ENCODE data around the gene KCNMA1. TPM values are rescaled to one million over a fixed set of nuclear protein-coding genes. Genes with fewer than 3 reads are reported as not detected.

KCNMA1 gene
- total RNA-seq, 1 donor, result 106 TPM

DNA sequence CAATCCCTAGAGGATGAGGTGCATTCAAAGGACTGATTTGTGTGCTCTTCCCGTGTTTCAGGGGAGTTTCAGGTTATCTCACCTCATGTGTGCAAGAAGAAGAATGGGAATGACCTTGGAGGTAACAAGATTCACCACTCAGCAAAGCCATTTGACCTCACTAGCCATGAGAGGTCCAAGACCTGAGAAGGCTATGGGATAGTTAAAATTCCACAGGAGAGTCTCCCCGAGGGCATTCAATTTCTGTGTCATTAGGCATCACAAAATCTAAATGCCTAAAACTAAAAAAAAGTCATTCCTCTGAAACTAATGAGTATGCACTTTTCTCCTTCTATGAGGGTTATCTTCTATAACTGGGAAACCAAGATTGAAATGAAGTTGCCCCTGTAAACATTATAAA is 433.4 kb downstream of the KCNMA1 start:
- TF ChIP-seq, protein P1, sequence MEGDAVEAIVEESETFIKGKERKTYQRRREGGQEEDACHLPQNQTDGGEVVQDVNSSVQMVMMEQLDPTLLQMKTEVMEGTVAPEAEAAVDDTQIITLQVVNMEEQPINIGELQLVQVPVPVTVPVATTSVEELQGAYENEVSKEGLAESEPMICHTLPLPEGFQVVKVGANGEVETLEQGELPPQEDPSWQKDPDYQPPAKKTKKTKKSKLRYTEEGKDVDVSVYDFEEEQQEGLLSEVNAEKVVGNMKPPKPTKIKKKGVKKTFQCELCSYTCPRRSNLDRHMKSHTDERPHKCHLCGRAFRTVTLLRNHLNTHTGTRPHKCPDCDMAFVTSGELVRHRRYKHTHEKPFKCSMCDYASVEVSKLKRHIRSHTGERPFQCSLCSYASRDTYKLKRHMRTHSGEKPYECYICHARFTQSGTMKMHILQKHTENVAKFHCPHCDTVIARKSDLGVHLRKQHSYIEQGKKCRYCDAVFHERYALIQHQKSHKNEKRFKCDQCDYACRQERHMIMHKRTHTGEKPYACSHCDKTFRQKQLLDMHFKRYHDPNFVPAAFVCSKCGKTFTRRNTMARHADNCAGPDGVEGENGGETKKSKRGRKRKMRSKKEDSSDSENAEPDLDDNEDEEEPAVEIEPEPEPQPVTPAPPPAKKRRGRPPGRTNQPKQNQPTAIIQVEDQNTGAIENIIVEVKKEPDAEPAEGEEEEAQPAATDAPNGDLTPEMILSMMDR (IDR thresholded peaks at IDR 0.05; ENCODE audit: insufficient read depth, low read length), result no peak
- no peak for DNase-seq (ENCODE audit: low read depth)
- no peak overlapping the region for H3K4me3 ChIP-seq (ENCODE audit: low read depth, low read length)

DNA sequence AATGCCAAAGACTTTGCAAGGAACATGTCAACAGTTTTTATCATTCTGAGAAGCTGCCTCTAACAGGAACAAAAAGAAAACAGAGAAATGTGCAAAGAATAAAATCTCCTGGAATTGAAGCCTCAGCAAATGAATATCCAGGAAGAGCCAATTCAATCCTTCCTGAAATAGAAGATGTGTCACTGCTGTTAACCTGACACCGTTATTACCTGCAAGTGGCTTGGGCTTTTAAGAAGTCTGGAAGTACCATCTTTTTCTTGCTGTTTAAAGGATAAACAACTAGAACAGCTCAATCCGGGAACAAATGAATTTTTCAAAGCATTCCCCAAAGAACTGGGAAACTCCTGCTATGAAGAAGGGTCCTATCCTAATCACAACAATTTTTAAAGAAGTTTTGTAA is 434.8 kb downstream of the KCNMA1 start:
- no peak for DNase-seq (ENCODE audit: low read depth)
- H3K4me3 ChIP-seq (ENCODE audit: low read depth, low read length), result no peak overlapping the region
- TF ChIP-seq, protein P1 (IDR thresholded peaks at IDR 0.05; ENCODE audit: insufficient read depth, low read length), result no peak

DNA sequence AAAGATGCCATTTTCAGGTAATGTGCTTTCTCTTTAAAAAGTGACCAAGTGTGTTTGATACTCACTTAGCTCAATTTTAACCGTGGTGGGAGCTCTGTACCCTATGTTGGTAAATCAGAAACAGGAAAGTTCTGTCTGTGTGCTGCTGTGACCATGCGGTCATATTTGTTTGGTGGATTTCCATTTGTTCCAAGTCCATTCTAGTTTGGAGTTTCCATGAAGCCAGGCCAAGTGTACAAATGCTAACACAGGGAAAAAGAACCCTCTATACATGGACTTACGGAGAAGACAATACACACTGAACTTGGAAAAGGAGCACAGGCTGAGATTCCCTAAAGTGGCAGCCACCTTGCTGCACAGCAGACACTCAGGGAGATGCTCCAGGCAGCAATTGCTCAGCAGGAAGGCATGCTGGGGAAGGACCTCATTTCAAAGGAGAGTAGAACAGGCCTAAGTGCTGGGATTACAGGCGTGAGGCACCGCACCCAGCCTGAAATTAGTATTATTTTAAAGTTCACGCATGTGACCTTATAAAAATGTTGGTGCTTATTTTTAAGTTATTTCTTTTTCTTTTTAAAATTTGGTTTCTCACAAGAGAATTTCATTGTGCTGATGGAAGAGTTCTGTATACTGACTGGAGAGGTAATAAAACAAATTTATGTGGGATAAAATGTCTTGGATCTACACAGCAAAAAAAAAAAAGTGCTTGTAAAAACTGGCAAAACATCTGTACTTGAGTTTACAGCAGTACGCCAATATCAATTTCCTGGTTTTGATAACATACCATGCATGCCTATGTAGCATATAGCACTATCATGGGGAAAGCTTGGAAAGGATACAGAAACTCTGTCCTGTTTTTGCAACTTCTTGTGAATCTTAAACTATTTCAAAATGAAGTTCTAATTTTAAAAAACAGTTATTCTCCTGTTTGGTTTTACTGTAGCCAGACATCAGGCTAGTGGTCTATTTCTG is 436.2 kb downstream of the KCNMA1 start:
- peak; percentile 42 for DNase-seq (ENCODE audit: low read depth)
- H3K4me3 ChIP-seq (ENCODE audit: low read depth, low read length), result no peak overlapping the region
- TF ChIP-seq, protein P1 (IDR thresholded peaks at IDR 0.05; ENCODE audit: insufficient read depth, low read length), result no peak

DNA sequence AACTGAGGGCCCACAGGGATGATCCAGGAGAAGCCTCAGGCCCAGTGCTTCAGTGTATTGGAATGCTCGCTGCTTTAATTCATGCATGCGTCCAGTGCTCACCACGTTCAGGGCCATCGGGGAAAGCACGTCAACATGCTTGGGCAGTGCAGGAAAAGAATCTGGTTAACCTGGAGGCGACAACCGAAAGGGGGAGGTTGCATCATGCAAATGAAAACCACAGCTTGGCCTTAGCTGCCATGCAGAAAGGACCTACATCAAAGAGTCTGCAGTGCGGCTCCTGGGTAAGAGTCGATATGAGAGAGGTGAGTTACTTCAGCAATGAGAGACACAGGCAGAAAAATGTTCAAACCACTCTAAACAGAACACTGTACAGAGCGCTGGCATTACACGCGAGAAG is 440.1 kb downstream of the KCNMA1 start:
- no peak for DNase-seq (ENCODE audit: low read depth)
- no peak overlapping the region for H3K4me3 ChIP-seq (ENCODE audit: low read depth, low read length)
- TF ChIP-seq, protein P1 (IDR thresholded peaks at IDR 0.05; ENCODE audit: insufficient read depth, low read length), result no peak

DNA sequence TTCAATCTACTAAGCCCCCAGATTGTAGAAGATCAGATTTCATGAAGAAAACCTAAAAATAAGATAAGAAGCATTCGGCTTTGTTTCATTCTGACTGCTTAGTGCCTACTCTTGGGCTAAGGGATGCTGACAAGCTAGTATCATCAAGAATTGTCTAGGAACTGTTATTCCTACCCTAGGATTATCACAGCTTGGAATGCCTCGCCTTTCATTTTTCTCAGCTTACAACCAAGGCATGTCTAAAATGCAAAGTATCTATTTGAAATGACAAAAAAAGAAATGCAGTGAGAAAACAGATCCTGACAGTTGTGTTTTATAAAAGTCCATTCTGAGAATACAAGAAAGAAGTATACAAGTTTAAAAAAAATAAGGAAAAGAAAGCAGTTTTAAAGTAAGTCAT is 441.0 kb downstream of the KCNMA1 start:
- no peak overlapping the region for H3K4me3 ChIP-seq (ENCODE audit: low read depth, low read length)

DNA sequence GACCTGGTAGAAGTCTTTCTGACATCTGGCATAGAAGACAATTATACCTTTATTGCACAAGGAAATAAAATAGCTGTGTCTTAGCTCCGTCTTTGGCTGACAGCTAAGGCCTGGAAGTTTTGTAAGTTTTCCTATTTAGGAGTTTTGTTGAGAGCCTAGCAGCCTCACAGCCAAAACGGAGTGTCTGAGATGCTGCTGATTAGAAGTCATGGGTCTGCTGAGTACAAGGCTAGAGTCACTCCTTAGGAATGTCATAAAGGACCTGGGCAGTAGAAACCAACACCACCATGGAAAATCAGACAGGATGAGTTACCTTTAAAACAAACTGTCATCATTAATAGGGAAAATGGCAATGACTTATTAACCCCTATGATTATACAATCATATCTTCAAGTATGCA is 442.5 kb downstream of the KCNMA1 start:
- peak; percentile 77 for DNase-seq (ENCODE audit: low read depth)
- TF ChIP-seq, protein P1 (IDR thresholded peaks at IDR 0.05; ENCODE audit: insufficient read depth, low read length), result no peak
- H3K4me3 ChIP-seq (ENCODE audit: low read depth, low read length), result no peak overlapping the region

More for the DNA sequence above, 441.0 kb downstream of the KCNMA1 start:
- no peak for DNase-seq (ENCODE audit: low read depth)
- TF ChIP-seq, protein P1 (IDR thresholded peaks at IDR 0.05; ENCODE audit: insufficient read depth, low read length), result no peak
